Measurements from ENCODE around the gene AGFG2.
A peak's percentile ranks its signal among the peaks of the same experiment; 100 is the strongest.

Gene AGFG2

DNA sequence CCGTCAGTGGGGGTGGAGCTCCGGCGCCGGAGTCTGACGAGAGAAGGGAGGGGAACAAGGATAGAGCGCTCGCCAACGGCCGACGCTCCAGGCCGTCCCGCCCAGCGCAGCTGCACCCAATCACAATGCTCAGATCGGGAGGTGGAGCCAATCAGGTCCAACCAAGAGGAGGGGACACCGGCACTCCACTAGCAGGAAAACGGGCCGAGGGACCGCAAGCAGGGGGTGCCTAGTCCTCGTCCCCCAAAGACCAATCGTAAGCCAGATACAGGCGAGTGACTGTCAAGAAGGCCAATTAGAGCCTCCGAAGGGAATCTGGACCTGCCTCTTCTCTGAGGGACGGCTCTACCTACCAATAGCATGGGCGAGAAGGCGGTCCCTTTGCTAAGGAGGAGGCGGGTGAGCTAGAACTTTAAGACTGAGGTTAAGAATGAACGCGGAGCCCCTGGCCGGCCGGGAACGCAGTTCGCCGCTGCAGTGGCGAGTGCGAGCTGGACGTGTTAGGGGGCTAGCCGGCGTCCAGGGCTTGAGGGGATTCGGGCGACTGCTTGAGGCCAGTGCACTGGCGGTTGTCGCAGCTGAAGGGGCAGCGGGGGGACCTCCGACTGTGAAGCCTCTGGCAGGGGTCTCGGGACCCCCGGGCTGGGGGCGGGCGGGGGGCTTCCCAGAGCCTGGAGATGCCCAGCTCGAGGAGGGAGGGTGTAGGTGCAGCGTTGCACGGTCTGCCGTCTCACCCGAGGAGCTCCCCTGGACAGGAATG lies 47.4 kb downstream of the AGFG2 start, which contains the start of gene FBXO24:
FBXO24 (plus strand) TSS at position 63 of the 760 bp plus-strand sequence; CDS start at position 361, 298 bp downstream.
- DNase-seq (ENCODE audit: low spot score) = peak; percentile 100

- no peak for DNase-seq (ENCODE audit: low spot score)
These were observed 49.4 kb downstream of the AGFG2 start for GRCh38 chr7:100588438-100588837.

DNA sequence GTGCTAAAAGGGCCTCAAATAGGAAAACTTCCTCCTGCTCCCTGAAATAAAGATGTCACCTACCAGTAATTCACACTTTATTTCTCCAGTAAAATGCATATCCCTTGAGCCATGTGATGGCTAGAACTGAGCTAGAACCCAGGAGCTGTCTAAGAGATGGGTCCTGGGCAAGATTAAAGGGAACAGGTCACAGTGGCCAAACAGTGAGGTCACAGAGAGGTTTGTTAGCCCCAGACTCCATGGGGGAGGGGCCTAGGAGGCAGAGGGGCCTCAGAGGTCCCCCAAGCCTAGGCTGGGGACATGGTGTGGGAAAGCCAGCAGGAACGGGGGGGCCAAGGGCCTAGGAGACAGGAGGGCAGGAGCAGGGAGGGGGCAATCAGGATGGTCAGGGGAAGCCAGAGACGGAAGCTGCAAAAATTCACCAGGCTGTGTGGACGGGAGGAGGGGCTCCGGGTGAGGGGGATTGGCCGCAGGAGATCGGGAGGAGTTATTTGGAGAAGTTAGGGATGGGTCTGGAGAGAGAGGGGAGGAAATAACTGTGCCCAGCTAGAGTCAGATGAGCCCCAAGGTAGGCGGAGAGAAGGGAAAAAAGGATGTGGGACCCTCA lies 50.4 kb downstream of the AGFG2 start:
- no peak for DNase-seq (ENCODE audit: low spot score)

GRCh38 chr7:100590077-100590737 lies 51.2 kb downstream of the AGFG2 start:
- DNase-seq (ENCODE audit: low spot score) = no peak

- DNase-seq (ENCODE audit: low spot score) = no peak
These were observed 52.6 kb downstream of the AGFG2 start for GRCh38 chr7:100591596-100591995.

DNA sequence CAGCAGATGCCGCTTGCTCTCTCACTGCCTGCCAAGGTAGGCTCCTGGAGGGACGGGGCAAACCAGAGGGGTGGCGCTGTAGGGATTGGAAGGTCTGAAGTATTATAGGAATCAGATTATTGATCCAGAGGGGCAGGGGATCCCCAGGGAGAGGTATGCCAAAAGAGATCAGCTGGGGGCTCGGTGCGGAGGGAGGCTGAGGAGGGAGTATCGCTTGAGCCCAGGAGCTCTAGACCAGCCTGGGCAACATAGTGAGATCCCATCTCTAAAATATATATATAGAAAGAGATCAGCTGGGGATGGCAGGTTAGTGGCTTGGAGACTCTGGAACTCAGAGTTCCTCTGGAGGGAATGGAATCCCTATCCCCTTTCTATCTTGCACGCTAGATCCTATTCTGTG lies 56.2 kb downstream of the AGFG2 start:
- DNase-seq (ENCODE audit: low spot score) = no peak

GRCh38 chr7:100598425-100598824 lies 59.4 kb downstream of the AGFG2 start:
- no peak for DNase-seq (ENCODE audit: low spot score)

DNA sequence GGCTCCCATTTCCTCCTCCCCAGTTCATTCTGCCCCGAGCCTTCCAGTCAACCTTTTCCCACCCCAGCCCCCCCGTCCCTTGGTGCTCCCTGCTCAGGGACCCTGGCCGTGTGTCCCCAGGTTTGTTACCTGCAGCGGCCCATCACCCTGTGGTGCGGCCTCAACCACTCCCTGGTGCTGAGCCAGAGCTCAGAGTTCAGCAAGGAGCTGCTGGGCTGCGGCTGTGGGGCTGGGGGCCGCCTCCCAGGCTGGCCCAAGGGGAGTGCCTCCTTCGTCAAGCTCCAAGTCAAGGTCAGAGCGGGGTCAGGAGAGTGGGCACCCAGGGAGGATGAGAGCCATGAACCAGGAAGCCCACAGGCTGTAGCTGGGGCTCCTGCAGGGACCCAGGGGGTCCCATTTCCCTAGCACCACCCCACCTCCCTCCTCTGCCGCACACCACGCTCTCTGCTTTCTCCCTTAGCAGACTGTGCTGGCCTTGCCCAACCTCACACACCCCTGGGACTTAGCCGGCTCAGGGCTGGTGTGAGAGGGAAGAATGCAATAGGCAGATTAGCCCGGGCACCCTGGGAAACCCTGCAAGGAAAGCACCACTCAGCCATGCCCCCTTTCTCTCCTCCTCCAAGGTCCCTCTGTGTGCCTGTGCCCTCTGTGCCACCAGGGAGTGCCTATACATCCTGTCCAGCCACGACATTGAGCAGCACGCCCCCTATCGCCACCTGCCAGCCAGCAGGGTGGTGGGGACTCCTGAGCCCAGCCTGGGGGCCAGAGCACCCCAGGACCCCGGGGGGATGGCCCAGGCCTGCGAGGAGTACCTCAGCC lies 61.1 kb downstream of the AGFG2 start:
- DNase-seq (ENCODE audit: low spot score) = no peak

GRCh38 chr7:100600730-100601038 lies 61.7 kb downstream of the AGFG2 start:
- DNase-seq (ENCODE audit: low spot score) = no peak

- peak; percentile 92 for DNase-seq (ENCODE audit: low spot score)
These were observed 64.1 kb downstream of the AGFG2 start for GRCh38 chr7:100602889-100603725.

DNA sequence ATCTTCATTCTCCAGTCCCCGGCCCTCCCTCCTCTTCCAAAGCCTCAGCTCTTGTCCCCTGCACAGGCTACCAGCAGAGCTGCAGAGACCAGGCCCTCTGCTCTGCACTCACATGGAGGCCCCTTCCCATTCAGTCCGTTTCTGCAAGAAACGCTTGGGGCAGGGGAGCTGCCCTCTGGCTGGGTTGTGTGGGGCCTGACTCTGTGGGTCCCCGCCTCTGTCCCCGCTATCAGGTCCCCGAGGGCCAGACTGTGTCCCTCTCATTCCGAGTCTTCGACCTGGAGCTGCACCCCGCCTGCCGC lies 64.7 kb downstream of the AGFG2 start:
- peak; percentile 50 for DNase-seq (ENCODE audit: low spot score)

DNA sequence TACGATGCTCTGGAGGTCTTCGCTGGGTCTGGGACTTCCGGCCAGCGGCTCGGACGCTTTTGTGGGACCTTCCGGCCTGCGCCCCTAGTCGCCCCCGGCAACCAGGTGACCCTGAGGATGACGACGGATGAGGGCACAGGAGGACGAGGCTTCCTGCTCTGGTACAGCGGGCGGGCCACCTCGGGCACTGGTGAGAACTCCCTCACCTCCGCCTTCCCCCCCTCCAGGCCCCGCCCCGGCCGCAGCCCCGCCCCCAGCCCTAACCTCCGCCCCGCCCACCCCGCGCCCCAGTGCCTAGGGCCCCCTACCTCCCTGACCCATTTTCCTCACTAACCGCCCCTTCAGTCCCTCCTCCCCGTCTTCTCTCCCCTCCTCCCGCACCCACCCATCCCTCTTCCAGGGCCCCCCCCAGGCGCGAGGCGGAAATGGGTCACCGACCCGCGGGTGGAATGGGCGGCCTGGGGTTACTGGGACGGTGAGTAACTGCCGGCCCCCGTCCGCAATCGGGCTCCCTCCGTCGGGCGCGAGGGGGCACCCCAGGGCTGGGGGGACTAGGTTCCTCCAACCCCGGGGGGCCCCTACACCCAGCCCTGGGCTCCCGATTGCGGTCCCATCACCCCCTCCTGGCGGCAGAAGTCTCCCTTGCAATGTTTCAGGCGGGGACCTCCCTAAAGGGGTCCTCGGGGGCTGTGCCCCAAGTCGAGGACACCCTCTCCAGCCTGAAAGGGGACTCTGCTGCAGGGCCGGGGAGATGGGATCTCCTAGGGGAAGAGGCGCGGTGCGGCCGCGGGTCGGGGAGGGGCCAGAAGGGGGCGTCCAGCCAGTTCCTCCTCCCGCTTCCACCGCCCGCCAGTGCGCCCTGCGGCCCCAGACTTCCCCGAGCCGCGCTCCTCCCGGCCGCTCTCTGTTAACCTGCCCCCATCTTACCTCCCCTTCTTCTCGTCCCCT lies 65.3 kb downstream of the AGFG2 start:
- DNase-seq (ENCODE audit: low spot score) = peak; percentile 85

- DNase-seq (ENCODE audit: low spot score) = no peak
These were observed 66.2 kb downstream of the AGFG2 start for GRCh38 chr7:100604976-100605911.

DNA sequence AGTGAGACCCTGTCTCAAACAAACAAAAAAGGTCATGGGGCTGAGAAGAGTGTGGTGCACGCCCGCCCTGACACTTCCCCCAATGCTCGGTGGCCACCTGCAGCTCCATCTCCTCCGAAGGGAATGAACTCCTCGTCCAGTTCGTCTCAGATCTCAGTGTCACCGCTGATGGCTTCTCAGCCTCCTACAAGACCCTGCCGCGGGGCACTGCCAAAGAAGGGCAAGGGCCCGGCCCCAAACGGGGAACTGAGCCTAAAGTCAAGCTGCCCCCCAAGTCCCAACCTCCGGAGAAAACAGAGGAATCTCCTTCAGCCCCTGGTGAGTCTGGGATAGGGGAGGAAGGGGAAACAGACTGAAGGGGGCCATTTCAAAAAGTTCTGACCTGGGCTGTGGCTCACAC lies 67.3 kb downstream of the AGFG2 start:
- DNase-seq (ENCODE audit: low spot score) = no peak

- no peak for DNase-seq (ENCODE audit: low spot score)
These were observed 68.1 kb downstream of the AGFG2 start for GRCh38 chr7:100607111-100607510.

DNA sequence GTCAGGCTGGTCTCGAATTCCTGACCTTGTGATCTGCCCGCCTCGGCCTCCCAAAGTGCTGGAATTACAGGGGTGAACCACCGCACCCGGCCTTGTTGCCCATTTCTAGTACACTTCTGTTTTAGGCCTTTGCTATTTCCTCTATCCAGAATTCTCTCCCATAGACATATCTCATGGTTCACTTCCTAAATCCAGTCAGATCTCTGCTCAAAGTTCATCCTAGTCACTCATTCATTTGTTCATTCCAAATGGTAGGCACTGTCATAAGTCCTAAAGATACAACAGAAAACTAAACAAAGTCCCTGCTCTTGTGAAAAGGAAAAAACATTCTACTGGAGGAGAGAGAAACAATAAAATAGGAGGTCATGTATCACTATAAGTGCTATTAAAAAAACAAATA lies 71.0 kb downstream of the AGFG2 start:
- no peak for DNase-seq (ENCODE audit: low spot score)

DNA sequence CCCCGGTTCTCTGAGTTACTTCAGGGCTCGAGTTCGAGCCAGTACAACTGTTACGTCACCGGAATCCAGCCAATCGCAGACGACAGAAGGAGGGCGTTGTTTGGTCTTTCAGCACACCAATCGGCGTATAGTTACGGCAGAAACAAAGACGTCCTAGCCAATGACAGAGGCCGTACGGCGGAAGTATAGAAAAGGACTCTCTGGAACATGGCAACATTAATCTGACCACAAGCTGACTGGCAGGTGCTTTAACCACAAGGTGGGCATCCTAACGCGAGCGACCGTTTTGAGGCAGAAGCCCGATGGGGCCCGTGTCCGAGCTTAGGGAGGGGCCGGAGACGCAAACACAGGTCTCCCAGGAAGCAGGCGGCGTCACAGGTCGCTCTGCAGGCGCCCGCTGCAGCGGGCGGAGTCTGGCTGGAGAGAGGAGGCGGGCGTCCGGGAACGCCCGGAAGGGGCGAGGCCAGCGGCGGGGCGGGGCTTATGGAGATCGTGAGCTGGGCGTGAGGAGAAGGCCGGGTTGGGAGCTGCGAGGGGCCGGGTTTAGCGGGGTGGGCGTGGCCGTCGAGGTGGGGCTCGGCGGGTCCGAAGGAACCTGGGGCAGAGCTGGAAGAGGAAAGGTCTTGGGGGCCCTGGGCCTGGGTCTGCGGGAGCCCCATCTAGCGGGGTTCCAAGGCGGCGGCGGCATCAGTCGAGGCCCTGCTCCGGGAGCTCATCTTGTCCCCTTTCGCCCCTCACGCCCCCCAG lies 73.2 kb downstream of the AGFG2 start, which contains the start of gene MOSPD3:
MOSPD3 (plus strand) TSS at position 558 of the 747 bp plus-strand sequence. CDS start 252 bp downstream, outside the sequence.
- DNase-seq (ENCODE audit: low spot score) = peak; percentile 99

GRCh38 chr7:100612730-100613390 lies 73.9 kb downstream of the AGFG2 start:
- DNase-seq (ENCODE audit: low spot score) = no peak

Data from AG08396 (cell line).